ENCODE data around the gene SLC6A11.
A peak's percentile ranks its signal among the peaks of the same experiment; 100 is the strongest.

The SLC6A11 gene

GRCh38 chr3:10910367-10910766 is 94.3 kb downstream of the SLC6A11 start:
- no peak for TF ChIP-seq CTCF (IDR thresholded peaks at IDR 0.05; ENCODE audit: low read depth, low read length)
- no peaks in the 10 kb centered on the region for H3K36me3 ChIP-seq
- DNase-seq = no peak
- peaks cover 11% of the 10 kb centered on the region for H3K9me3 ChIP-seq (ENCODE audit: severe bottlenecking)
- H3K27ac ChIP-seq = no peak overlapping the region
- H3K4me3 ChIP-seq (ENCODE audit: low read depth, low read length) = no peak overlapping the region
- H3K27me3 ChIP-seq (ENCODE audit: insufficient read depth, low read depth, severe bottlenecking) = no peaks in the 10 kb centered on the region

GRCh38 chr3:10911350-10912002 is 95.4 kb downstream of the SLC6A11 start:
- Histone ChIP-seq H3K27ac (no peak overlapping the region), H3K36me3 (no peaks in the 10 kb centered on the region), H3K9me3 (ENCODE audit: severe bottlenecking) (peaks cover 11% of the 10 kb centered on the region), H3K27me3 (ENCODE audit: insufficient read depth, low read depth, severe bottlenecking) (no peaks in the 10 kb centered on the region), H3K4me3 (ENCODE audit: low read depth, low read length) (no peak overlapping the region)
- no peak for TF ChIP-seq CTCF (IDR thresholded peaks at IDR 0.05; ENCODE audit: low read depth, low read length)
- no peak for DNase-seq

GRCh38 chr3:10912786-10913185 is 96.8 kb downstream of the SLC6A11 start:
- Histone ChIP-seq H3K27ac (no peak overlapping the region), H3K27me3 (ENCODE audit: insufficient read depth, low read depth, severe bottlenecking) (no peaks in the 10 kb centered on the region)
- no peak for TF ChIP-seq CTCF (IDR thresholded peaks at IDR 0.05; ENCODE audit: low read depth, low read length)

GRCh38 chr3:10915376-10915775 is 99.3 kb downstream of the SLC6A11 start:
- no peak overlapping the region for H3K27ac ChIP-seq
- peak; percentile 72 for DNase-seq
- H3K9me3 ChIP-seq (ENCODE audit: severe bottlenecking) = no peaks in the 10 kb centered on the region
- no peak for TF ChIP-seq CTCF (IDR thresholded peaks at IDR 0.05; ENCODE audit: low read depth, low read length)
- no peak overlapping the region for H3K4me3 ChIP-seq (ENCODE audit: low read depth, low read length)
- no peaks in the 10 kb centered on the region for H3K36me3 ChIP-seq
- H3K27me3 ChIP-seq (ENCODE audit: insufficient read depth, low read depth, severe bottlenecking) = no peaks in the 10 kb centered on the region

More at GRCh38 chr3:10912786-10913185, 96.8 kb downstream of the SLC6A11 start:
- DNase-seq = no peak
- Histone ChIP-seq H3K9me3 (ENCODE audit: severe bottlenecking) (no peaks in the 10 kb centered on the region), H3K4me3 (ENCODE audit: low read depth, low read length) (no peak overlapping the region), H3K36me3 (no peaks in the 10 kb centered on the region)

- Histone ChIP-seq H3K4me3 (ENCODE audit: low read depth, low read length) (no peak overlapping the region), H3K36me3 (no peaks in the 10 kb centered on the region), H3K27ac (no peak overlapping the region), H3K27me3 (ENCODE audit: insufficient read depth, low read depth, severe bottlenecking) (no peaks in the 10 kb centered on the region), H3K9me3 (ENCODE audit: severe bottlenecking) (no peaks in the 10 kb centered on the region)
- no peak for DNase-seq
- TF ChIP-seq CTCF (IDR thresholded peaks at IDR 0.05; ENCODE audit: low read depth, low read length) = no peak
These were observed 101.1 kb downstream of the SLC6A11 start for GRCh38 chr3:10917176-10917575.

GRCh38 chr3:10918011-10918410 is 102.0 kb downstream of the SLC6A11 start:
- H3K36me3 ChIP-seq = no peaks in the 10 kb centered on the region
- H3K27me3 ChIP-seq (ENCODE audit: insufficient read depth, low read depth, severe bottlenecking) = no peaks in the 10 kb centered on the region
- no peak overlapping the region for H3K27ac ChIP-seq
- H3K4me3 ChIP-seq (ENCODE audit: low read depth, low read length) = no peak overlapping the region
- H3K9me3 ChIP-seq (ENCODE audit: severe bottlenecking) = no peaks in the 10 kb centered on the region
- no peak for TF ChIP-seq CTCF (IDR thresholded peaks at IDR 0.05; ENCODE audit: low read depth, low read length)
- no peak for DNase-seq
